ENCODE results near the gene SMYD3.

Gene SMYD3

GRCh38 chr1:246114369-246114768, 392.7 kb downstream of the SMYD3 start:
- no peak for DNase-seq (ENCODE audit: low read depth)
- no peak for TF ChIP-seq CTCF (IDR thresholded peaks at IDR 0.05; ENCODE audit: insufficient read depth, low read depth, low read length, missing control alignments)
- H3K4me3 ChIP-seq (ENCODE audit: low read depth, low read length) = no peak overlapping the region

GRCh38 chr1:246113555-246114095, 393.5 kb downstream of the SMYD3 start:
- H3K4me3 ChIP-seq (ENCODE audit: low read depth, low read length) = no peak overlapping the region
- no peak for TF ChIP-seq CTCF (IDR thresholded peaks at IDR 0.05; ENCODE audit: insufficient read depth, low read depth, low read length, missing control alignments)
- DNase-seq (ENCODE audit: low read depth) = no peak

DNA sequence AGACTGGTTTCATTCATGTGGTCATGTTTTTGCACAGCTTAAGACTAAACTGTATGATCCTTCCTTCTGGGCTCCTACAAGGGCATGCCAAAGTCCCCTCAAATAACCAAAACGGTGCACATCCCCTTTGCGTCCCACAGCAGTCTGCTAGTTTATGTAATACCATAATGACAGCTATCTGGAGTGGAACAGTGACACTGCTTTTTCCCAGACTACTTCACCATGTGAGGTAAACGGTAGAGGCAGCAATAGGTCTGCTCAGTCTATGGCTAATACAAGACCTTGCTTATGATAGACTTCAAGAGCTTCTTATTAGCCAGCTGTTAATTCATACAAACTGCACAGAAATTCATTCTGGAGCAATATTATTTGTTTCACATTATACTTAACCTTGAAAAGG, 395.5 kb downstream of the SMYD3 start:
- TF ChIP-seq CTCF (IDR thresholded peaks at IDR 0.05; ENCODE audit: insufficient read depth, low read depth, low read length, missing control alignments) = no peak
- no peak for DNase-seq (ENCODE audit: low read depth)
- no peak overlapping the region for H3K4me3 ChIP-seq (ENCODE audit: low read depth, low read length)

GRCh38 chr1:246110343-246111219, 396.5 kb downstream of the SMYD3 start:
- TF ChIP-seq CTCF (IDR thresholded peaks at IDR 0.05; ENCODE audit: insufficient read depth, low read depth, low read length, missing control alignments) = no peak
- DNase-seq (ENCODE audit: low read depth) = no peak
- H3K4me3 ChIP-seq (ENCODE audit: low read depth, low read length) = no peak overlapping the region

GRCh38 chr1:246108278-246108925, 398.7 kb downstream of the SMYD3 start:
- DNase-seq (ENCODE audit: low read depth) = no peak
- no peak overlapping the region for H3K4me3 ChIP-seq (ENCODE audit: low read depth, low read length)
- TF ChIP-seq CTCF (IDR thresholded peaks at IDR 0.05; ENCODE audit: insufficient read depth, low read depth, low read length, missing control alignments) = no peak

DNA sequence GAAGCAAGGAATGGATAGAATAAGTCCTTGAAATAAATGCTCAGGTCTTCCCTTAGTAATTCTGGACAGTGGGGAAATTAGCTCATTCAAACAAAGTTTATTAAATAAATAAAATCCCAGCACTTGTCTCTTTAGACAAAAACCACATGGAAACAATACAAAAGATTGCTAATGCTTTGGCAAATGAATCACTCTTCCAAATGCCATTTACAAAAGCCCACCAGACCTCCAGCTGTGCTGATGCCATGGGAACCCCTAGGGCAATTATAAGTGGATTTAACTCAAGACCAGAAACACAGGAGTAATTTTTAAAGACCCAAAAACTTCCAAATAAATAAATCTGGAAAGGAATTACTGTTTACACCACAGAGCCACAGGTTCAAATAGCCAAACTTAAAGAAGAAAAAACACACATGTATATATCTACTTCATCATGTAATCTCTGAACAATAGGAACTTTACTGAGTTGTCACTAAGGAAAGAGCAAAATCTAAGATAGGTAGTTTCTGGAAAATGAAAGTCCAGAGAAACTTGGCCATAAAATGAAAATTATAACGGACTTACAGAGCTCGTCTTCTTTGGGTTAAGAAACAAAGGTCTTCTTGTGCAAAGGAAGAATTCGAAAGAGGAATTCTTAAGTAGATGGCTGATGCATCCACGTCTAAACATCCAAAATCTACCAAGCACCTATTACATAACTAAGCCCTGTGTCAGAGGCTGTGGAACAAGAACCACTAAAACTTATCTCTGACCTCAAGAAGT, 399.4 kb downstream of the SMYD3 start:
- no peak overlapping the region for H3K4me3 ChIP-seq (ENCODE audit: low read depth, low read length)
- DNase-seq (ENCODE audit: low read depth) = no peak
- no peak for TF ChIP-seq CTCF (IDR thresholded peaks at IDR 0.05; ENCODE audit: insufficient read depth, low read depth, low read length, missing control alignments)
